Measurements from ENCODE around the gene ATG9B. TPM values are rescaled to one million over a fixed set of nuclear protein-coding genes. Genes with fewer than 3 reads are reported as not detected.

ATG9B gene
- total and polyA plus RNA-seq, 9 of the 15 experiments (the other 6 are each of a cell fraction or from before 2014, with no cell fraction given) = 0.29 to 8.0 (median 2.1) TPM

DNA sequence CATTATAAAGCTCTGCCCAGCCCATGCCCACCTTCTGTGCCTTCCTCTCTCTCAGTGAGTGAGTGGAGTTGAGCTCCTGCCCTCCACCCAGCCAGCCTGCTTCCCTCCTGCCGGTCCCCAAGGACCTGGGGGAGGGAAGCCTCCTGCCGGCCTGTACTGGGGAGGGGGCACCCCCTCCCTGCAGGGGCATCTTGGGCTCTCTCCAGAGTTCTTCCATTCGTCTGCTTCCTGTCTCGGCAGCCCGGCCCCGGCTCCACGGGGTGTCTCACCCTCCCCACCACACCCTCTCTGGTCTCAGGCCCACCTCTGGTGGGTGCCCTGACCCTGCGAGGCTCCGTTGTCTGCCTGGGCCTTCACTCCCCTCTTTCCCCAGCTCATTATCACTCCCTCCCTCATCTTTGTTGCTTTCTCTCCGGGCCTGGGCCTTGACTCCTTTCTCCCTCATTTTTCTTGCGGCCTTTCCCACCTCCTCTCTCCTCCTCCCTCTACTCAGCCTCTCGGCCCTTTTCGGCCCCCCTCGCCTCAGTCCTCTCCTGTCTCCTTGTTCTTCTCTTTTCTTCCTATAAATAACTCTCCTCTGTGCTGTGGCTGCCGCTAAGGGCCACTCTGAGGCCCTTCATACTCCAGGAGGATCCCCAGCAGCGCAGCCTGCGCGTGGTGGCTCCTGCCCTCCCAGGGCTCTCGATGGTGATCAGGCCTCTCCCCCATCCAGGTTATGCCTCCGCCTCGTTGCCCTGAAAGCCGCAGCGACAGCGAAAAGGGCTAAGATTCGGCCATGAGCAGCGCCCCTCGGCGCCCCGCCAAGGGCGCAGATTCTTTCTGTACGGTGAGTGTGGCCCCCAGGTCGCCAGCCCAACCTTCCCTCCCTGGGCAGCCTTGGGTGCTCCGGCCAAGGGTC lies 37.2 kb upstream of the ATG9B start (continued):
- TF ChIP-seq MYBL2 (IDR thresholded peaks at IDR 0.05; ENCODE audit: low read depth) = no peak
- no peak for TF ChIP-seq MYBL2 (CRISPR knock-in tag; IDR thresholded peaks at IDR 0.05; ENCODE audit: borderline replicate concordance)
- no peak for TF ChIP-seq MEF2A (IDR thresholded peaks at IDR 0.05; ENCODE audit: control insufficient read depth, low read depth, low read length)
- TF ChIP-seq SAP30 (IDR thresholded peaks at IDR 0.05; ENCODE audit: borderline replicate concordance, insufficient read depth, low read depth, low read length, poor library complexity, severe bottlenecking) = no peak
- TF ChIP-seq FOXJ2 (tag; IDR thresholded peaks at IDR 0.05) = no peak
- TF ChIP-seq ETV6 (IDR thresholded peaks at IDR 0.05; ENCODE audit: borderline replicate concordance in 1 of 2, low read depth in 2 of 2, low read length in 1 of 2) = no peak
- no peak for TF ChIP-seq ETV6 (CRISPR knock-in tag; IDR thresholded peaks at IDR 0.05; ENCODE audit: borderline replicate concordance)
- TF ChIP-seq ARID1B (IDR thresholded peaks at IDR 0.05) = no peak
- no peak for TF ChIP-seq C11orf30 (IDR thresholded peaks at IDR 0.05; ENCODE audit: low read depth)
- TF ChIP-seq ZSCAN32 (CRISPR knock-in tag; IDR thresholded peaks at IDR 0.05) = no peak
- TF ChIP-seq FOXA1 (IDR thresholded peaks at IDR 0.05; ENCODE audit: borderline replicate concordance) = no peak
- TF ChIP-seq NR2C1 (IDR thresholded peaks at IDR 0.05) = no peak
- TF ChIP-seq NR2C1 (tag; IDR thresholded peaks at IDR 0.05) = no peak
- no peak for TF ChIP-seq SUPT5H (IDR thresholded peaks at IDR 0.05)
- peak; percentile 33; the same call in 1 of the 2 replicates for TF ChIP-seq BCOR (IDR thresholded peaks at IDR 0.05)
- TF ChIP-seq, protein P1, sequence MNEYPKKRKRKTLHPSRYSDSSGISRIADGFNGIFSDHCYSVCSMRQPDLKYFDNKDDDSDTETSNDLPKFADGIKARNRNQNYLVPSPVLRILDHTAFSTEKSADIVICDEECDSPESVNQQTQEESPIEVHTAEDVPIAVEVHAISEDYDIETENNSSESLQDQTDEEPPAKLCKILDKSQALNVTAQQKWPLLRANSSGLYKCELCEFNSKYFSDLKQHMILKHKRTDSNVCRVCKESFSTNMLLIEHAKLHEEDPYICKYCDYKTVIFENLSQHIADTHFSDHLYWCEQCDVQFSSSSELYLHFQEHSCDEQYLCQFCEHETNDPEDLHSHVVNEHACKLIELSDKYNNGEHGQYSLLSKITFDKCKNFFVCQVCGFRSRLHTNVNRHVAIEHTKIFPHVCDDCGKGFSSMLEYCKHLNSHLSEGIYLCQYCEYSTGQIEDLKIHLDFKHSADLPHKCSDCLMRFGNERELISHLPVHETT (CRISPR knock-in tag; conservative IDR thresholded peaks at IDR 0.05 in 1 of 2, IDR thresholded peaks at IDR 0.05 in 1 of 2) = no peak
- TF ChIP-seq TBP (optimal IDR thresholded peaks at IDR 0.05; ENCODE audit: low read depth, low read length) = peak; percentile 14
- TF ChIP-seq ZKSCAN8 (CRISPR knock-in tag; IDR thresholded peaks at IDR 0.05) = no peak
- no peak for TF ChIP-seq BRCA1 (IDR thresholded peaks at IDR 0.05)
- TF ChIP-seq BRCA1 (CRISPR knock-in tag; IDR thresholded peaks at IDR 0.05) = 0 out of 2 replicates have a peak, but pooled peaks have one; percentile 84
- TF ChIP-seq, protein P2, sequence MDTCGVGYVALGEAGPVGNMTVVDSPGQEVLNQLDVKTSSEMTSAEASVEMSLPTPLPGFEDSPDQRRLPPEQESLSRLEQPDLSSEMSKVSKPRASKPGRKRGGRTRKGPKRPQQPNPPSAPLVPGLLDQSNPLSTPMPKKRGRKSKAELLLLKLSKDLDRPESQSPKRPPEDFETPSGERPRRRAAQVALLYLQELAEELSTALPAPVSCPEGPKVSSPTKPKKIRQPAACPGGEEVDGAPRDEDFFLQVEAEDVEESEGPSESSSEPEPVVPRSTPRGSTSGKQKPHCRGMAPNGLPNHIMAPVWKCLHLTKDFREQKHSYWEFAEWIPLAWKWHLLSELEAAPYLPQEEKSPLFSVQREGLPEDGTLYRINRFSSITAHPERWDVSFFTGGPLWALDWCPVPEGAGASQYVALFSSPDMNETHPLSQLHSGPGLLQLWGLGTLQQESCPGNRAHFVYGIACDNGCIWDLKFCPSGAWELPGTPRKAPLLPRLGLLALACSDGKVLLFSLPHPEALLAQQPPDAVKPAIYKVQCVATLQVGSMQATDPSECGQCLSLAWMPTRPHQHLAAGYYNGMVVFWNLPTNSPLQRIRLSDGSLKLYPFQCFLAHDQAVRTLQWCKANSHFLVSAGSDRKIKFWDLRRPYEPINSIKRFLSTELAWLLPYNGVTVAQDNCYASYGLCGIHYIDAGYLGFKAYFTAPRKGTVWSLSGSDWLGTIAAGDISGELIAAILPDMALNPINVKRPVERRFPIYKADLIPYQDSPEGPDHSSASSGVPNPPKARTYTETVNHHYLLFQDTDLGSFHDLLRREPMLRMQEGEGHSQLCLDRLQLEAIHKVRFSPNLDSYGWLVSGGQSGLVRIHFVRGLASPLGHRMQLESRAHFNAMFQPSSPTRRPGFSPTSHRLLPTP (IDR thresholded peaks at IDR 0.05; ENCODE audit: borderline replicate concordance, extremely low read depth, insufficient read length) = no peak
- no peak for TF ChIP-seq SRSF9 (IDR thresholded peaks at IDR 0.05; ENCODE audit: borderline replicate concordance, low read depth, low read length)
- no peak for TF ChIP-seq ZNF354B (CRISPR knock-in tag; IDR thresholded peaks at IDR 0.05)
- no peak for TF ChIP-seq CBX1 (IDR thresholded peaks at IDR 0.05; ENCODE audit: low read depth)
